ENCODE data around the gene POM121L2.
"Not testable (repeated sequence)": the region's sequence is repeated elsewhere in the genome, so short reads cannot be mapped to it uniquely, and the experiment has no call there.

Gene POM121L2

DNA sequence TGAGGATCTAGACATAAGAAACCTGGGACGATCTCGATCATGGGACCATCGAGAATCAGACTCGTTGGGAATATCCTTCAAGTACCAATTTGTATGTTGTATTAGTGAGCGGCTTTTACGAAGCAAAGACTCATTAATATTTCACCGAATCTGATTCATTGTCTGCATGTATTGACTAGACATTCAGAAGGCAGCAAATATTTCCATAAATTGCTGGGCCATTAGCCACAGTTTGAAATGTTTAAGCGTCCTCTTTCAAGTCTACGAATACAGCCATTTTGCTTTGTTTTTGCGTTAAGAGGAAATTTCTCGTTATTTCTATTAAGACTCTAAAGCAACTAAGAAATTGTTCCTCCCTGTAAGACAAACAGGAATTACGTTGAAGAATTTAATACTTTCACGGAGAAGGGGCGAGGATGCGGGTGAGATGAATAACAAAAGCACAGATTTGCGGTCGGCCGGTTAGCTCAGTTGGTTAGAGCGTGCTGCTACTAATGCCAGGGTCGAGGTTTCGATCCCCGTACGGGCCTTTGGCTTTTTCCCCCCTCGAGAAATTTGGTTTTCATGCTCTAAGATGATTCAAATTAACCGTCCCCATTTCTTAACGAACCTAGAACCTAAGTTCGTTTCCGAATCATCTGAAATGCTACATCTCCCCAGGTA, 18.5 kb downstream of the POM121L2 start:
- DNase-seq (ENCODE audit: low read depth), result peak; percentile 64

GRCh38 chr6:27290850-27291208, 21.2 kb downstream of the POM121L2 start:
- no peak for DNase-seq (ENCODE audit: low read depth)

GRCh38 chr6:27290065-27290849, 21.8 kb downstream of the POM121L2 start:
- peak; percentile 12 for DNase-seq (ENCODE audit: low read depth)

- no peak for DNase-seq (ENCODE audit: low read depth)
These were observed 23.7 kb downstream of the POM121L2 start for GRCh38 chr6:27288136-27289044.

GRCh38 chr6:27287751-27288135, 24.3 kb downstream of the POM121L2 start:
- DNase-seq (ENCODE audit: low read depth), result no peak

DNA sequence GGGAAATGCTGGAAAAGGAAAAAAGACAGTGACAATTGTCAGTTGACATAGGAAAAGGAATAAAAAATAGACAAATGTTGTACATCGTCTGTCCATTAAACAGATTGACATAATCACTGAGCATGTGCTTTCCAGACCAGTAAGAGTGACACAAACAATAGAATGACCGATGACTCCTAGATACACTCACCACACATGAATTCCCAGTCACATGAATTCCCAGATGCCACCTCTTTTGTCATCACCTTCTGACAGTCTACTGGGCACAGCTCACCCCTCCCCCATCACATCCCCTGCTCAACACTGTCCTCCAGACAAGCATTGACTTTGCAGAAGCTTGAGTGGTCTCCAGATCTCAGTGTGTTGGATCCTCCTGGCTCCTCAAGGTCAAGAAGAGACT, 25.9 kb downstream of the POM121L2 start:
- no peak for DNase-seq (ENCODE audit: low read depth)

GRCh38 chr6:27283279-27283678, 28.8 kb downstream of the POM121L2 start:
- DNase-seq (ENCODE audit: low read depth), result no peak

DNA sequence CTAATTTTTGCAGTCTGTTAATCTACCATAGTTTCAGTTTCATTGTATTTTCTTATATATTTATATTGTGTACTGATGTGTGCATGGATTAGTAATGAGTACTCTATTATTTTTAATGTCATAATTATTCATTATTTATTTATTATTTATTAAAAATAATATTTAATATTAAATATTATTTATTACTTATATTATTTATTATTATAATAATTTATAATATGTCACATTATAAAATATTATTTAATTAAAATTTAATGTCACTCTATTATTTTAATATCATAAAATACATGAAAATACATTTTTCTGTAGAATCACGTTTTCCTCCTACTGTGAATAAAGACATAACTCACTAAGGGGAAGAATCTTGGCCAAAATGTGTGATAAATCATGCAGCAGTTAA, 30.5 kb downstream of the POM121L2 start:
- no peak for DNase-seq (ENCODE audit: low read depth)

GRCh38 chr6:27281105-27281539, 31.0 kb downstream of the POM121L2 start:
- no peak for DNase-seq (ENCODE audit: low read depth)

- DNase-seq (ENCODE audit: low read depth), result peak; percentile 9
These were observed 31.5 kb downstream of the POM121L2 start for GRCh38 chr6:27280540-27281000.

DNA sequence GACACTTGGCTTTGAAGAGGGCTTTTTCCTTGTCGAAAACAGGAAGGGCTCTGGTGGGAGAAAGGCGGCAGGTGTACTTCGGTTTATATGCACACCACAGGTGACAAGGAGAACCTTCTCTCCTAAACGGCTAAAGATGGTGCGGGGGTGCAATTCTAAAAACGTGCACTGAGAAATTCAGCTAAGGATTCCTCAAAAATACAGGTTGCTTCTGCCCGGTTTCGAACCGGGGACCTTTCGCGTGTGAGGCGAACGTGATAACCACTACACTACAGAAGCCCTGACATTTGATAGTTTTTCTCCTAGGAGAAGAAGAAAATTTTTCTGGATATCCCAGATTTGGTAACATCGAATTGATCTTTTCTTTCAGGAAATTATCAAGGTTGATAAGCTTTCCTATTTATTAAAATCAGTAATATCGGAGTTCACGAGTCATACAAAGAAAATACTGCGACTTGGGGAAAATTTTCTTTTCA, 32.0 kb downstream of the POM121L2 start:
- DNase-seq (ENCODE audit: low read depth), result peak; percentile 58

DNA sequence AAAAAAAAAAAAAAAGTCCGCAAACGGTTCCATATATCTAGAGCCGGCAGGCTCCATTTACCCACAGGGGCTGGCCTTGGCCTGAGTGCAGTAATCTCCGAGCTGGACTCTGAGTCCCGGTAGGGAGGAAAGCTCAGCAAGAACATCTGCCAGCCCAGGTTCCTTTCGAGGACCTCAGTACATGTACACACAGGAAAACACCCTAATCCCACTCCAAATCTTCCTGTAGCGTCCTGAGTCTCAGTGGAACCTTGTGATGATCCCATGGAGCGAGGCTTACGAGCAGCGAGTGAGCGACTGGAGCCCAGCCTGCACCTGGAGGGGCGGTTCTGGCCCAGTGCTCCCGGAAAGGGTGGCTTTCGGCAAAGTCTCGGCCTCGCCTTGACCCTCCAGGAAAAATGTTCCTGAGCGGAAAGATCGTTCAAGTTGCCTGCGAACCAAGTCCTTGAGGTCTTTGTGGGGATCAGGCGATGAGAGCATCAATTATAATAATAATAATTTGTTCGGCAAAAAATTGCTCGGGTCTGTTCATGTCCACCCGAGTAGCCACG, 32.5 kb downstream of the POM121L2 start:
- DNase-seq (ENCODE audit: low read depth), result no peak

DNA sequence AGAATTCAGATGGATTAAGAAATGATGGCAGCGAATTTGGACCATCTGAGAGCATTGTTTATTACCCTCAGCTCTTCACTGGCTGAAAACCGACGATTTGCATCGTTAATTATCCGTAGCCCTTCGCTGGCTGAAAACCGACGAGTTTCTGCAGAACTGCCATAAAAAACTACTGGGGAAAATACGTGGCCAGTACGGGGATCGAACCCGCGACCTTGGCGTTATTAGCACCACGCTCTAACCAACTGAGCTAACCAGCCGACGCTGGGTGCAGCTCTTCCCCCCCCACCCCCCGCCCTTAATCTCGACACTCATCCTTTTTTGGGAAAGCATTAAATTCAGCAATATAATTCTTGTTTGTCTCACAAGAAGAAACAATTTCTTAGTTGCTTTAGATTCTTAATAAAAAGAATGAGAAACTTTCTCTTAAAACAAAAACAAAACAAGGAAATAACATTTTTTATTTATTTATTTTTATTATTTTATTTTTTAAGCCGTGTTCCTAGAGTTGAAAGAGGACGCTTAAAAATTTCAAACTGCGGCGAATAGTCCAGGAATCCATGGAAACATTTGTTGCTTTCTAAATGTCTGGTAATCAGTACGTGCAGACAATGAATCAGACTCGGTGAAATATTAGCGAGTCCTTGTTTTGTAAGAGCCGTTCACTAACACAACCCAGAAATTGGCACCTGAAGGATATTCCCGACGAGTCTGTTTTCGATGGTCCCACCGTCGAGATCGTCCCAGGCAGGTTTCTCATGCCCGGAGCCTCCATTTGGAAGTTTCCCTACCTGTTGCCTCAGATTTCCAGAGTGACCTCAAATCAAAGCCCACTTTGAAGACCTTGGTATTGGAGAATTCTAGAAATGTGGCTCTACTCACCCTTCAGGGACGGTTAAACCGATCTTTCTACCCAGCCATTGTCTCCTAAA, 36.8 kb downstream of the POM121L2 start:
- DNase-seq (ENCODE audit: low read depth), result peak; percentile 18

DNA sequence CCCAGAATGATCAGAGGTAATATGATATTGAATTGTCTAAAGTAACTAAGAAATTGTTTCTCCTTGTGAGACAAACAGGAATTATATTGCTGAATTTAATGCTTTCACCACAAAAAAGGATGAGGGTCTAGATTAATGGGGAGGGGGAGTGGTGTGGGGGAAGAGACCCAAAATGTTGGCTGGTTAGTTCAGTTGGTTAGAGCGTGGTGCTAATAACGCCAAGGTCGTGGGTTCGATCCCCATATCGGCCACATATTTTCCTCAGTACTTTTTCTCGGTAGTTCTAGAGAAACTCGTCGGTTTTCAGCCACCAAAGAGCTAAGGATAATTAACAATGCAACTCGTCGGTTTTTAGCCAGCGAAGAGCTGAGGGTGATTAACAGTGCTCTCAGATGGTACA, 38.3 kb downstream of the POM121L2 start:
- DNase-seq (ENCODE audit: low read depth), result no peak

- DNase-seq (ENCODE audit: low read depth), result no peak
These were observed 43.3 kb downstream of the POM121L2 start for GRCh38 chr6:27268803-27269202.

DNA sequence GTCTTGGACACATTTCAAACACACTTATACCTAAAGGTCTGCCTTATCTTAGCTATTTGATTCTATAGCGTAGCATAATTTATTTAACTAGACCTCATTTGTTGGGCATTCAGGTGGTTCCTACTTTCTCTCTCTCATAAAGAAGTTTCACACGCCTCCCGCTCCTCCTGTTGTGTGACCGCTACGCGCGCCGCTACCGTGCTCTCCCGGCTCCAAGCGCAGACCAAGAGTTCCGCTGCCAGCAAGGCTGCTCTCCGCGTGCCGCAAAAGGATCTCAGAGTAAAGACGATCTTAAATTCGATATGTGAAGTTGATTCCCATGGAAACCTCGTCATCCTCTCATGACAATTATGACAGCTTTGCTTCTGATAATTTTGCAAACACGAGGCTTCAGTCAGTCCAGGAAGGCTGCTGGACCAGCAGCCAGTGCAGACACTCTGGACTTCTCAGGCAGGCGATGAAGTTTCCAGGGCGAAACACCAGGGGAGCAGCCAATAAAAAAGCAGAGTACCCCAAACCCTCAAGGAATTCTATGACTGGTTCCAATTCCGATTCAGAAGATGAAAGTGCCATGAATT, 44.1 kb downstream of the POM121L2 start:
- DNase-seq (ENCODE audit: low read depth), result no peak

- DNase-seq (ENCODE audit: low read depth), result not testable (repeated sequence)
These were observed 45.1 kb downstream of the POM121L2 start for GRCh38 chr6:27267003-27267402.

DNA sequence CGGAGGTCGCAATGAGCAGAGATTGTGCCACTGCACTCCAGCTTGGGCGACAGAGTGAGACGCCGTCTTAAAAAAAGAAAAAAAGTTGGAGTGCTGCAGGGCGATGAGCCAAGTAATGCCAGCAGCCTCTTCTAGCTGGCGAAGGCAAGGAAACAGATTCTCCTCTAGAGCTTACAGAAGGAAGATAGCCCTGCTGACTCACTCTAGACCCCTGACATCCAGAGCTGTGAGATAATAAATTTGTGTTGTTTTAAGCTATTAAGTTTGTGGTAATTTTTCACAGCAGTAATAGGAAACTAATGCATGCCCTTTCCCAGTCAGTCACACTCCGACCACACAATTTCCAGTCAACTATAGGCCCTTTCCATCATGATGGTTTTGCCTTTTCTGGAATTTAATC, 48.2 kb downstream of the POM121L2 start:
- no peak for DNase-seq (ENCODE audit: low read depth)

DNA sequence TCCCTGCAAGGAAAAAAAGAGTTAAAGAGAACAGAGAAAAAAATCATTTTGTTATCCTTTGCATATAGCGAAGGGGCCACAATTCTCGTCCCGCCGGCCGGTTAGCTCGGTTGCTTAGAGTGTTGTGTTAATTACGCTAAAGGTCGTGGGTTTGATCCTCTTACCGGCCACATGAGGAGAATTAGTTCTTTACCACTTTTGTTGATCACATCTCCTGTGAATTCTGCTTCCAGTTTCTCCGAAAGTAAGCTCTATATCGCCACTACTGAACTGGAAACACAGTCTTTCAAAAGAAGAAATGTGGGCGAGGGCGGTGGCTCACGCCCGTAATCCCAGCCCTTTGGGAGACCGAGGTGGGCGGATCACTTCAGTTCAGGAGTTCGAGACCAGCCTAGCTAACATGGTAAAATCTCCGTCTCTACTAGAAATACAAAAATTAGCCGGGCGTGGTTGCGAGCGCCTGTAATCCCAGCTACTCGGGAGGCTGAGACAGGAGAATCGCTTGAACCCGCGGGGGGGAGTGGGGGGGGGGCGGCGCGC, 51.2 kb downstream of the POM121L2 start:
- no peak for DNase-seq (ENCODE audit: low read depth)

GRCh38 chr6:27260369-27260768, 51.7 kb downstream of the POM121L2 start:
- peak; percentile 14 for DNase-seq (ENCODE audit: low read depth)

Measured in EH (cell line).